Left hindlimb (tissue), 1 donor: ENCODE data around the gene CCL25.
A peak's percentile ranks its signal among the peaks of the same experiment; 100 is the strongest.

Experiments
- DNase-seq: peaks from one replicate; pipeline ENCODE4 v3.0.0-alpha.2; 2018

Gene CCL25

GRCh38 chr19:8046569-8047165, 5.9 kb upstream of the CCL25 start:
- no peak for DNase-seq

GRCh38 chr19:8050274-8051096, 2.1 kb upstream of the CCL25 start:
- peak; percentile 87 for DNase-seq

DNA sequence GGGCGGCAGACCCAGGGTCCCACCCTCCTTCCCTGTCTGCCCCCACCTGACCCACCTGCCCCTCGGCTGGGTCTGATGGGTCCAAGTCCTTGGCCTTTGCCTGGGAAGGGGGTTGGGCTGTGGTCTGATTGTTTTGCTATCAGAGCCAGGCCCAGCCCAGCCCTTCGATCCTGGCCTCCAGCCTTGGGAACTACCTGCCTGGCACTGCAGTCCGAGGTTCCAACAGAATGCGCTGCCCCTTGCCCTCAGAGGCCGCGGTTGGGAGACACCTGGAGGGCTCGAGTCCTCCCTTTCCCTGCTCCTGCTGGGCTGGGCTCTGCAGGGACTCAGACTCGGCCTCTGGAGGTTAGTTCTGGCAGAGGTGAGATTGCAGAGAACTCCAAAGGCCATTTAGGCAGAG, 1.6 kb downstream of the CCL25 start:
- DNase-seq, result no peak

DNA sequence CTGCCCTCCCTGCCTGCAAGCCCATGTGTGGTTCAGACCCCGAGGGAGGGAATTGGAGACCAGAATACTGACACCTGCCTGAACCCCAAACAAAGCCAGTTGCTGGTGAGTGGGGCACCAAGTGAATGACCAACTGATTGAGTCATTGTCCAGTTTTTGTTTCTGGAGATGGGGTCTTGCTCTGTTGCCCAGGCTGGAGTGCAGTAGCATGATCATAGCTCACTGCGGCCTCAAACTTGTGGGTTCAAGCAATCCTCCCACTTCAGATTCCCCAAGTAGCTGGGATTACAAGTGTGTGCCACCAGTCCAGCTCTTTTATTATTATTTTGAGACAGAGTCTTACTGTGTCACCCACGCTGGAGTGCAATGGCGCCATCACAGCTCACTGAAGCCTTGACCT, 4.0 kb downstream of the CCL25 start:
- DNase-seq, result no peak

DNA sequence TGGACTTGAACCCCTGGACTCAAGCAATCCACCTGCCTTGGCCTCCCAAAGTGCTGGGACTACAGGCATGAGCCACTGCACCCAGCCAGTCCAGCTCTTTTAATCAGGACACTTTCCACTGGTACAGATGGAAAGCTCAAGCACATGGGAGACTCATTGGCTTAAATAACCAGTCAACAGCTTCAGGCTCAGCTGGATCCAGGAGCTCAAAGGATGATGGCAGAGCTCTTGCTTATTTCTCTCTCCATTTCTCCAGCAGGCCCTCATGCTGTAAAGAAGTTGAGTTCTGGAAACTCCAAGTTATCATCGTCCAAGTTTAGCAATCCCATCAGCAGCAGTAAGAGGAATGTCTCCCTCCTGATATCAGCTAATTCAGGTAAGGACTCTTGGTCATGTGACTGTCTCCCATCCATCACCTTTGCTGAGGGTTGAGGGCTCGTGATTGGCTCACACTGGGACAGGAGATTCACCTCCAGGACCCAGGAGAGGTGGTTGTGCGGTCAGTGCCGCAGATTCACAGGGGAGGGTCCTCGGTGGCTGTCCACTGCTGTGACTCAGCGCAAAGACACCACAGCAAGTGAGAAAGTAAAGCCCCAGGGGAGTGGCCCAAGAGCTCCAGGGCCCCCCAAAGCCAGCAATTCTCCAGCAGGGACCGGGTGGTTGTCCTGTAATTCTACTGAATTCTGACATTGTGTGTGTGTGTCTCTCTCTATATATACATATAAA, 5.1 kb downstream of the CCL25 start:
- DNase-seq, result no peak

DNA sequence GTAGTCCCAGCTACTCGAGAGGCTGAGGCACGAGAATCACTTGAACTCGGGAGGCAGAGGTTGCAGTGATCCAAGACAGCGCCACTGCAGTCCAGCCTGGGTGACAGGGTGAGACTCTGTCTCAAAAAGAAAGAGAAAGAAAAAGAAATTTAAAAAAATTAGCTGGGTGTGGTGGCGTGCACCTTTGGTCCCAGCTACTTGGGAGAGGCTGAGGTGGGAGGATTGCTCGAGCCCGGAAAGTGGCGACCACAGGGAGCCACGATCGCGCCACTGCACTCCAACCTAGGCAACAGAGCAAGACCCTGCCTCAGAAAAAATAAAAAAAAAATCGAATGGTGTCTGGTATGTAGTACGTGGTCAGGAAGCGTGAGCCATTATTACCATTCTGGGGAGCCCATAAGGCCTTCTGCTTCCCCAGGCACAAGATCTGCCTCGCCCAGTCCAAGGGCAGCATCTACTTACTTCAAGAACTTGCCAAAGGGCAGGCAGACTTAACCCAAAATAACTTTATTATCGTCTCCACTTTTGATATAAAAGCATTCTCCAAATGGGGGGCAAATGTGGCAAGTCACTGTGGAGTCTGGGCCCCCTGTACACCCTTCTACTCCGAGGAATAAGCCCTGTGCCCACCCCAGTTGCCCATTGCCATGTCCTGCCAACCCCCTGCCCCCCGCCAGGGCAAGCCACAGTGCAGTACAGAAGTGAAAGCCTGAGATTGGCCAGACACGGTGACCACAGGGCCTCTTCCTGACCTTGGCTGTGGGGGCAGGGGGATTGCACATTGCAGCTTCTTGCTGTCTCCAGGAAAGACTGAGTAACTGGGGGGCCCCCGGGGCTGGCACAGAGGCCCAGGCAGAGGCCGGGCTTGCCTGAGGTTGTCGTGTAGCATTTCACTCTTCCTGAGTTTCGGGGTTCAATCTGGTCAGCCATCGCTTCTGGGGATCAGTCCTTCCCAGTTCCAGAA, 12.6 kb downstream of the CCL25 start:
- DNase-seq, result no peak

- DNase-seq, result no peak
Measured at GRCh38 chr19:8065875-8066261, 13.3 kb downstream of the CCL25 start.

DNA sequence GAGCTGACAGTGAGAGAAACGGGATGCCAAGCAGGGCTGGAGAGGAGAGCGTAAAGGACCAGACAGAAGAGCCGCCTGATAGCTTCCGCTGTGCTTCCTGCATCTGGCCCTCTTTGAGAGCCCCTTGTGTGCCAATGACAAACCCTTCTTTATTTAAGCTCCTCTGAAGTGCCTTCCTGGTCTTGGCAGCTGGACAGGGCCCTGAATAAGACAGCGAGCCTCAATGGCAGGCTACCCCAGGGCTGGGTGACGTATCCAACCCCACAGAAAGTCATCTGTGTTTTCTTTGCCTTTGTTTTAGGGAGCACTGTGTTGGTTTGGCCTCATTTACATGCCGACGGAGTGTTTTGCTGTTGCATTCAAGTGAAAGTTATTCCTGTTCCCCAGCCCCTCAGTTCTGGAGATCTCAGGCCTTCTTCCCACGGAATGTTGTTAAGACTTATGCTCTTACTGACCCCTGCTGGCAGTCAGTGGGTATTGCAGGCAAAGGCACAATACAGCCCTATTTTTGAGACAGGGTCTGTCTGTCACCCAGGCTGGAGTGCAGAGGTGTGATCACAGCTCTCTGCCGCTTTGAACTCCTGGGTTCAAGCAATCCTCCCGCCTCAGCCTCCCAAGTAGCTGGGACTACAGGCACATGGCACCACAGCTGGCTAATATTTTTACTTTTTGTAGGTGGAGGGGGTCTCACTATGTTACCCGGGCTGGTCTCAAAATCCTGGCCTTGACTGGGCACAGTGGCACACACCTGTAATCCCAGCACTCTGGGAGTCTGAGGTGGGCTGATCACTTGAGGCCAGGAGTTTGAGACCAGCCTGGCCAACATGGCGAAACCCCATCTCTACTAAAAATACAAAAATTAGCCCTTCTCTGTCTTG, 16.8 kb downstream of the CCL25 start:
- DNase-seq, result no peak

DNA sequence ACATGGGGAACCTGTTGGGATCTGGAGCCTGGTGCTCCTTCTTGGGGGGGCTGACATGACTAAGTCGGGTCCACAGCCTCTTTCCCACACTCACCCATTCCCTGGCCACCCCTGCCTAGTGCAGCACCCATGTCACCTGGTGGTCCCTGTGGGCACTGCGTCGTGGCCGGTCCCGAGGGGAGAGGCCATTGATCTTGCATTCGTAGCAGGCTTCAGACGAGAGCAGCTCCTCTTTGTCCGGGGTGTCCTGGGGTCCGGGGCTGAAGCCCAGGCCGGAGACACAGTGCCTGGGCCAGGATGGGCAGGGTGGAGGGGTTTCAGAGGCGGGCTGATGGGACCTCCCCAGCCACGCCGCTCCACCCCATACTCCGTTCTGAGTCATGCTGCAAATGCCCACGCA, 19.4 kb downstream of the CCL25 start:
- no peak for DNase-seq

DNA sequence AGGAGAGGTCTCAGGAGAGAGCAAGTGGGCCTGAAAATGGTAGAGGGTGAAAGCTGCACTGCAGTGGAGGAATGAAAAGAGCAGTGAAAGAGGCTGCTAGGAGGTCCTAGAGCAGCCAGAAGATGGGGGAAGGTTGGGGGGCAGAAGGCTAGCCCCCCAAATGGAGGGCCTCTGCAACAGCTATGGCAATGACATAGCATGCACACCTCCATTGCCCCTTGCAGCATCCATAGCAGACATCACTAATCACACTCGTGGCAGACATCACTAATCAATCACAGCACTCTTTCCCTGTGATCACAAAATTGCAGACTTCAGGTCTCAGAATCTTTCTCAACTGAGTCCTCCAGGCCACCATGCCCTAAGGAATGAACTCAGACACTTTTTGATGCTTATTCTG, 21.9 kb downstream of the CCL25 start:
- no peak for DNase-seq

DNA sequence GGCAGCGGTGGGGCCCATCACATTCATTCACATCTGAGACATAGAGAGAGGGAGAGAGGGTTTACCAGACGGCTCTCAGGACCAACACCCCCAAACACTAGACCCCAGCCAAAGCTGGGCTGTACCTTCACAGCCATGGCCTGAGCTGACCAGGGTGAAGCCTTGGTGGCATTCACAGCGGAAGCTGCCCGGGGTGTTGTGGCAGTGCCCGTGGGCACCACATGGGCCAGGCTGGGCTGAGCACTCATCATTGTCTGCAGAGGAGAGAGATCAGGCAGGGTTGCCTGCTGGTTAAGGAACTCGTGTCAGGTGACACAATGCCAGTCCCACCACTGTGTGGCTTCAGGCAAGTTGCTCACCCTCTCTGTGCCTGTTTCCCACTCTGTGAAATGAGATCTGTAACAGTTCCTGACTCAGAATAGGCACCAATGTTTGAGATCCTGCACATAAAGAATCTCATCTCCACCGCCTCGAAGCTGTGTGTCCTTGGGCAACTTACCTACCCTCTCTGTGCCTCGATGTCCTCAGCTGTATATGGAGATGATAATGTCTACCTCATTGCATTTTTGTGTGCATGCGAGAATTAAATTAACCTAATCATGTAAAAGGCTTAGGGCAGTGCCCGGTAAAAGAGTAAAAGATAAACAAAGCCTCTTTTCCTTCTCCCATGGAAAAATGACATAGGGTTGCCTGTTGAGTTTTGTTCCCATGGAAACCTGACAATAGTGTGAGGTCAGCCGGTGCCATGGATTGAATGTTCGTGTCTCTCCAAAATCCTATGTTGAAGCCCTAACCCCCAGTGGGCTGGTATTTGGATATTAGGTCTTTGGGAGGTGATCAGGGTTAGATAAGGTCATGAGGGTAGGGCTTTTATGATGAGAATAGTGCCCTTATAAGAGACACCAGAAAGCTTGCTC, 22.9 kb downstream of the CCL25 start:
- no peak for DNase-seq

DNA sequence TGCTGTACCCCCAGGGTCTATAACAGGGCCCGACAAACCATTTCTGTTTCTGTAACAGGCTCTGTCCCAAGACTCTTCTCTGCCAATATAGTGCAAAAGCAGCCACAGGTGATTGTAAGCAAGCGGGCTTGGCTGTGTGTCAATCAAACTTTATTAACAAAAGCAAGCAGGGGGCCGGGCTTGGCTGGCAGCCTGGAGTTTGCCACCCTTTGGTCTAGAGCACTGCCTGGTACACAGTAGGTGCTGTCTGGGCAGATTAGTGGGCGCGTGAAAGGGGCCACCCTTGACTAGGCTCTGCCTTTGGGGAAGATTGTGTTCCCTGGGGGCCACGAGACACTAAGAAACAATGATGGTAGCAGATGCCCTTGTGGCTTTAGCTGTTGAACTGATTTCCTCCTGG, 27.4 kb downstream of the CCL25 start:
- no peak for DNase-seq

GRCh38 chr19:8080832-8081231, 28.3 kb downstream of the CCL25 start:
- no peak for DNase-seq

DNA sequence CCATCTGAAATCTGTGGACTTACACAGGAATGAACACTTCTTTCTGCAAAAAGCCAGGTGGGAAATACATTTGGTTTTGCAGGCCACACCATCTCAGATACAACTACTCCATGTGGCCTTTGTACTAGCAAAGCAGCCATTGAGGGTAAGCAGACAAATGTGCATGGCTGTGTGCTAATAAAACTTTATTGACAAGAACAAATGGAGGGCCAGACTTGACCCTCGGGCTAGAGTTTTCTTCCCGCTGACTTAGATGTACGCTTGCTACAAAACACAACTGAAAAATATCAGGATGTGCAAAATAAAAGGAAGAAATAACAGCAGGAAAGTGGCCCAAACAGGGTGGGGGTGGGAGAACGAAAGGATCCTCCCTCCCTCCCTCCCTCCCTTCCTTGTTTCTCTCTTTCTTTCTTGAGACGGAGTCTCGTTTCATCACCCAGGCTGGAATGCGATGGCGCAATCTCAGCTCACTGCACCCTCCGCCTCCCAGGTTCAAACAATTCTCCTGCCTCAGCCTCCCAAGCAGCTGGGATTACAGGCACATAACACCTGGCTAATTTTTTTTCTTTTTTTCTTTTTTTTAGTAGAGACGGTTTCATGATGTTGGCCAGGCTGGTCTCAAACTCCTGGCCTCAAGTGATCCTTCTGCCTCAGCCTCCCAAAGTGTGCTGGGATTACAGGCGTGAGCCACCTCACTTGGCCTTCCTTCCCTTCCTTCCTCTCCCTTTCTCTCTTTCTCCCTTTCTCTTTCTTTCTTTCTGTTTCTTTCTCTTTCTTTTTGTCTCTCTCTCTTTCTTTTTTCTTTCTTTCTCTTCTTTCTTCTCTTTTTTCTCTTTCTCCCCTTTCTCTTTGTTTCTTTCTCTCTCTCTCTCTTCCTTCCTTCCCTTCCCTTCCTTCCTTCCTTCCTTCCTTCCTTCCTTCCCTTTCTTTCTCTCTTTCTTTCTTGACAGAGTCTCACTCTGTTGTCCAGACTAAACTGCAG, 29.3 kb downstream of the CCL25 start:
- DNase-seq, result no peak

DNA sequence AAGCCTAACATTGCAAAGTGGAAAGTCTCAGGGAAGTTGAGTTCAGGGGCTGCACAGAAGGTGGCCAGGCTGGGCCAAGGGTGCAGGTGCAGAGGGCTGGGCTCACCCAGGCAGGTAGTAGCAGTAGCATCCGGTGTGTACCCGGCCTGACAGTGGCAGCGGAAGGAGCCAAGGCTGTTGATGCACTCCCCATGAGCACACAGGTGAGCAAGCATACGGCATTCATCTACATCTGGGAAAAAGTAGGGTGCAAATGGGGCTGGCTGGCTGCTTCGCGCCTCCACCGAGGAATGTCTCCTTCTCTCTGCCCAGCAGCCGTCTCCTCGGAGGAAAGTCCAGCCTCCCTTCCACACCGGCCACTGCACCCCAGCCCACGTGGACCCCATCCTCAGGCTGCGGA, 30.6 kb downstream of the CCL25 start:
- DNase-seq, result no peak

GRCh38 chr19:8084152-8084551, 31.6 kb downstream of the CCL25 start:
- DNase-seq, result no peak

- no peak for DNase-seq
Measured at GRCh38 chr19:8085598-8086408, 33.2 kb downstream of the CCL25 start.

DNA sequence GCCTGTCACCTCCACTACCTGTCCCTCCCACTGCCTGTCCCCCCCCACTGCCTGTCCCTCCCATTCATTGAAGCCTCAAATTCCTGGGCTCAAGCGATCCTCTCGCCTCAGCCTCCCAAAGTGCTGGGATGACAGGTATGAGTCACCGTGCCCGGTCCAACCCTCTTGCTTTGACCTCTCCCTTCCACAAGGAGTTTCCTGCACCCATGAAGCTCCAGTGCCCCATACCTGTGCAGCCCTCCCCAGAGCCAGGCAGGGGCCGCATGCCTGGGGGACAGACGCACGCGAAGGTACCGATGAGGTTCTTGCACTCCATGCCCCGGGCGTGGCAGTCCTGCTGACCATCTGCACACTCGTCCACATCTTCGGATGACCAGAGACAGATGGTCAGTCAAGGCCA, 34.3 kb downstream of the CCL25 start:
- DNase-seq, result no peak

DNA sequence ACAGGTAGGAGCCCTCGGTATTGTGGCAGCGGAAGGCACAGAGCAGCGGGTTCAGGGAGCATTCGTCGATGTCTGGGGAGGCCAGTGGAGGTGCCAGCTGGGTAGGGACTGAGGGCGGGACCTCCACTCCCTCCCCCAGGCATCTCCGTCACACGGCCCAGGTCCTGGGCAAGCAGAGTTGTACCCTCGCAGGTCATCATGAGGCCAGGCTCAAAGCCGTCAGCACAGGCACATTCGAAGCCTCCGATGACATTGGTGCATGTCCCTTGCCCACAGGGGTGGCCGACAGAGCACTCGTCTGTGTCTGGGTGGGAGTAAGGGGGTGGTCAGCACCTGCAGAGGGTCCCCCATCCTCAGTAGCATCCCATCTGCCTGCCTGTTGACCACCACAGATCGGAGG, 35.3 kb downstream of the CCL25 start:
- no peak for DNase-seq
